Aorta (tissue), 5 donors: ENCODE data around the gene ST7. TPM values are rescaled to one million over a fixed set of nuclear protein-coding genes. Genes with fewer than 3 reads are reported as not detected.
"Not testable (repeated sequence)": the region's sequence is repeated elsewhere in the genome, so short reads cannot be mapped to it uniquely, and the experiment has no call there.

Experiments
- ATAC-seq: fragments of 200-7000 bp; cut with Tn5 transposase; one replicate; pipeline ENCODE4 v1.9.1; 2022; ENCODE audit warnings: moderate library complexity; ENCODE audit not compliant: low FRiP score
- DNase-seq, 2 donors: peaks; one replicate each; pipeline ENCODE4 v3.0.0-alpha.2; 2020
- H3K27ac ChIP-seq, 2 donors: one replicate each; pipeline ENCODE4 v1.5.1; 2013; ENCODE audit warnings: low read length in 2 of 2, mild to moderate bottlenecking in 2 of 2, moderate library complexity in 2 of 2, control low read depth in 1 of 2, inconsistent platforms in 1 of 2, low read depth in 1 of 2
- H3K27me3 ChIP-seq, 2 donors: one replicate each; pipeline ENCODE4 v1.6.1; 2013; ENCODE audit warnings: control low read depth in 1 of 2, low read length in 1 of 2, mild to moderate bottlenecking in 1 of 2, moderate library complexity in 1 of 2; ENCODE audit not compliant: insufficient read depth in 2 of 2, control insufficient read depth in 1 of 2
- H3K36me3 ChIP-seq, 2 donors: one replicate each; pipeline ENCODE4 v1.6.1; 2013; ENCODE audit warnings: control low read depth in 1 of 2, low read length in 1 of 2, mild to moderate bottlenecking in 1 of 2; ENCODE audit not compliant: insufficient read depth in 2 of 2, control insufficient read depth in 1 of 2
- H3K4me1 ChIP-seq, 2 donors: one replicate each; pipeline ENCODE4 v1.6.1; 2013; ENCODE audit warnings: low read length in 2 of 2, control low read depth in 1 of 2, mild to moderate bottlenecking in 1 of 2, moderate library complexity in 1 of 2; ENCODE audit not compliant: insufficient read depth in 2 of 2, control insufficient read depth in 1 of 2
- H3K4me3 ChIP-seq, 2 donors: one replicate each; pipeline ENCODE4 v1.5.1; 2013; ENCODE audit warnings: low read length in 2 of 2, control low read depth in 1 of 2, mild to moderate bottlenecking in 1 of 2
- H3K9me3 ChIP-seq: one replicate; pipeline ENCODE4 v1.6.1; 2013; ENCODE audit warnings: mild to moderate bottlenecking, low read length; ENCODE audit not compliant: control insufficient read depth
- WGBS, 2 donors: extraction: QIAGEN DNeasy Blood & Tissue Kit; methylation state at CpG; one replicate each; pipeline ENCODE4 v1.1.7; 2013; 5-methylcytosine and 5-hydroxymethylcytosine counted together
- intact Hi-C, 2 donors: fragments of 100-400 bp; cut with DNase I; formaldehyde crosslinking; loops; one replicate each; pipeline versions ENCODE4 v1.14.2 to v1.15.0; 2022
- polyA plus RNA-seq, 2 donors: library from polyadenylated mRNA; stranded (reverse); fragments of 200-250 nt; gene quantifications; one replicate each; pipeline ENCODE4 v1.2.3, GENCODE V29; 2013
- total RNA-seq, 2 donors: library from RNA; stranded (reverse); fragmentation: NEBNext Ultra II Directional; extraction: Animal tissue kit (Norgen Biotek cat#: 25700); gene quantifications; one replicate each; pipeline ENCODE4 v1.2.1, GENCODE V29; 2021
- donor health status: healthy with polysubstance abuse.
- donor health status: Bipolar disorder and iron deficiency.
- donor health status: DM: no; HTN: no; CAD: no.
- donor health status: DM: no; HTN: no; CAD: no.
- donor health status: DM: yes; HTN: yes; CAD: no.

Gene ST7
- total and polyA plus RNA-seq, 4 donors = 24.2 to 35.3 (median 31.9) TPM

GRCh38 chr7:117117172-117117571 lies 163.9 kb downstream of the ST7 start:
- Histone ChIP-seq H3K4me3 (no peak overlapping the region), H3K4me1 (no peaks in the 10 kb centered on the region), H3K9me3 (no peaks in the 10 kb centered on the region), H3K36me3 (no peaks in the 10 kb centered on the region), H3K27ac (no peak overlapping the region), H3K27me3 (no peaks in the 10 kb centered on the region)
- ATAC-seq = no peak
- intact Hi-C loops = no loop called here
- no peak for DNase-seq
- 98% methylated on average over 2 of the region's 2 CpGs for WGBS, 2 donors

GRCh38 chr7:117118579-117119180 lies 165.4 kb downstream of the ST7 start:
- Histone ChIP-seq H3K4me3 (no peak overlapping the region), H3K27ac (no peak overlapping the region), H3K4me1 (no peaks in the 10 kb centered on the region), H3K9me3 (no peaks in the 10 kb centered on the region), H3K27me3 (no peaks in the 10 kb centered on the region), H3K36me3 (no peaks in the 10 kb centered on the region)
- ATAC-seq = no peak
- no peak for DNase-seq
- WGBS, 2 donors = 67 to 68% methylated on average over 4 of the region's 4 CpGs
- intact Hi-C loops = loop anchor here (1.0 to 2.0 kb wide), 3 partner anchors 132 to 188 kb away; no protein-coding TSS in a partner anchor

- intact Hi-C loops = loop anchor here (1.0 to 2.0 kb wide), 3 partner anchors 133 to 189 kb away; no protein-coding TSS in a partner anchor
- 16 to 18% methylated on average over 7 of the region's 7 CpGs for WGBS, 2 donors
- ATAC-seq (peak; percentile 58), DNase-seq (peak; percentile 90 to 92)
- no peaks in the 10 kb centered on the region for H3K9me3 ChIP-seq
- H3K4me1 ChIP-seq = no peaks in the 10 kb centered on the region
- no peak overlapping the region for H3K4me3 ChIP-seq
- no peak overlapping the region for H3K27ac ChIP-seq
- H3K36me3 ChIP-seq = no peaks in the 10 kb centered on the region
- no peaks in the 10 kb centered on the region for H3K27me3 ChIP-seq
Observed at GRCh38 chr7:117119192-117119924, 166.1 kb downstream of the ST7 start.

GRCh38 chr7:117120321-117120720 lies 167.0 kb downstream of the ST7 start:
- 89 to 92% methylated on average over 1 of the region's 1 CpG for WGBS, 2 donors
- H3K4me1 ChIP-seq, H3K4me3 ChIP-seq, H3K27me3 ChIP-seq, intact Hi-C loops, DNase-seq, ATAC-seq, H3K27ac ChIP-seq, H3K9me3 ChIP-seq, H3K36me3 ChIP-seq: not testable (repeated sequence)

- H3K27ac ChIP-seq, DNase-seq, intact Hi-C loops, H3K27me3 ChIP-seq, H3K9me3 ChIP-seq, H3K4me3 ChIP-seq, ATAC-seq, H3K4me1 ChIP-seq, H3K36me3 ChIP-seq: not testable (repeated sequence)
- WGBS, 2 donors = 64 to 77% methylated on average over 1 of the region's 1 CpG
Observed at GRCh38 chr7:117122036-117122435, 168.7 kb downstream of the ST7 start.

- H3K27ac ChIP-seq = no peak overlapping the region
- peaks cover 0 to 3% of the 10 kb centered on the region in 2 donors for H3K4me1 ChIP-seq
- H3K4me3 ChIP-seq = no peak overlapping the region
- intact Hi-C loops = no loop called here
- H3K36me3 ChIP-seq = no peaks in the 10 kb centered on the region
- DNase-seq (no peak), ATAC-seq (no peak)
- H3K27me3 ChIP-seq = no peaks in the 10 kb centered on the region
- H3K9me3 ChIP-seq = no peaks in the 10 kb centered on the region
Observed at GRCh38 chr7:117122536-117122935, 169.2 kb downstream of the ST7 start.

GRCh38 chr7:117123311-117123926 lies 170.1 kb downstream of the ST7 start:
- Histone ChIP-seq H3K36me3 (no peaks in the 10 kb centered on the region), H3K27me3 (no peaks in the 10 kb centered on the region), H3K27ac (no peak overlapping the region), H3K4me3 (no peak overlapping the region), H3K4me1 (peaks cover 0 to 3% of the 10 kb centered on the region in 2 donors), H3K9me3 (no peaks in the 10 kb centered on the region)
- intact Hi-C loops = no loop called here
- ATAC-seq = no peak
- 34 to 38% methylated on average over 2 of the region's 2 CpGs for WGBS, 2 donors
- DNase-seq = no peak

GRCh38 chr7:117124591-117125220 lies 171.4 kb downstream of the ST7 start:
- Histone ChIP-seq H3K4me3 (no peak overlapping the region), H3K9me3 (no peaks in the 10 kb centered on the region), H3K36me3 (no peaks in the 10 kb centered on the region), H3K27ac (no peak overlapping the region), H3K27me3 (no peaks in the 10 kb centered on the region), H3K4me1 (peaks cover 2 to 3% of the 10 kb centered on the region in 2 donors)
- peak; percentile 87 to 92 for DNase-seq
- 27 to 32% methylated on average over 4 of the region's 4 CpGs for WGBS, 2 donors
- intact Hi-C loops = no loop called here
- peak; percentile 43 for ATAC-seq
